GM19239 (cell line): Measurements from ENCODE around the gene WDPCP.
A peak's percentile ranks its signal among the peaks of the same experiment; 100 is the strongest.
"Not testable (repeated sequence)": the region's sequence is repeated elsewhere in the genome, so short reads cannot be mapped to it uniquely, and the experiment has no call there.

Experiments used
- DNase-seq: peaks from one replicate; pipeline ENCODE4 v3.0.0; 2011; ENCODE audit warnings: low spot score; ENCODE audit not compliant: insufficient read length
- FAIRE-seq: peaks from 2 replicates; lab custom pipeline; 2011; peaks lifted over from hg19 to GRCh38; lab: Jason Lieb, UNC

WDPCP gene, protein sequence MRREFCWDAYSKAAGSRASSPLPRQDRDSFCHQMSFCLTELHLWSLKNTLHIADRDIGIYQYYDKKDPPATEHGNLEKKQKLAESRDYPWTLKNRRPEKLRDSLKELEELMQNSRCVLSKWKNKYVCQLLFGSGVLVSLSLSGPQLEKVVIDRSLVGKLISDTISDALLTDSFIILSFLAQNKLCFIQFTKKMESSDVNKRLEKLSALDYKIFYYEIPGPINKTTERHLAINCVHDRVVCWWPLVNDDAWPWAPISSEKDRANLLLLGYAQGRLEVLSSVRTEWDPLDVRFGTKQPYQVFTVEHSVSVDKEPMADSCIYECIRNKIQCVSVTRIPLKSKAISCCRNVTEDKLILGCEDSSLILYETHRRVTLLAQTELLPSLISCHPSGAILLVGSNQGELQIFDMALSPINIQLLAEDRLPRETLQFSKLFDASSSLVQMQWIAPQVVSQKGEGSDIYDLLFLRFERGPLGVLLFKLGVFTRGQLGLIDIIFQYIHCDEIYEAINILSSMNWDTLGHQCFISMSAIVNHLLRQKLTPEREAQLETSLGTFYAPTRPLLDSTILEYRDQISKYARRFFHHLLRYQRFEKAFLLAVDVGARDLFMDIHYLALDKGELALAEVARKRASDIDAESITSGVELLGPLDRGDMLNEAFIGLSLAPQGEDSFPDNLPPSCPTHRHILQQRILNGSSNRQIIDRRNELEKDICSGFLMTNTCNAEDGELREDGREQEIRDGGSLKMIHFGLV

DNA sequence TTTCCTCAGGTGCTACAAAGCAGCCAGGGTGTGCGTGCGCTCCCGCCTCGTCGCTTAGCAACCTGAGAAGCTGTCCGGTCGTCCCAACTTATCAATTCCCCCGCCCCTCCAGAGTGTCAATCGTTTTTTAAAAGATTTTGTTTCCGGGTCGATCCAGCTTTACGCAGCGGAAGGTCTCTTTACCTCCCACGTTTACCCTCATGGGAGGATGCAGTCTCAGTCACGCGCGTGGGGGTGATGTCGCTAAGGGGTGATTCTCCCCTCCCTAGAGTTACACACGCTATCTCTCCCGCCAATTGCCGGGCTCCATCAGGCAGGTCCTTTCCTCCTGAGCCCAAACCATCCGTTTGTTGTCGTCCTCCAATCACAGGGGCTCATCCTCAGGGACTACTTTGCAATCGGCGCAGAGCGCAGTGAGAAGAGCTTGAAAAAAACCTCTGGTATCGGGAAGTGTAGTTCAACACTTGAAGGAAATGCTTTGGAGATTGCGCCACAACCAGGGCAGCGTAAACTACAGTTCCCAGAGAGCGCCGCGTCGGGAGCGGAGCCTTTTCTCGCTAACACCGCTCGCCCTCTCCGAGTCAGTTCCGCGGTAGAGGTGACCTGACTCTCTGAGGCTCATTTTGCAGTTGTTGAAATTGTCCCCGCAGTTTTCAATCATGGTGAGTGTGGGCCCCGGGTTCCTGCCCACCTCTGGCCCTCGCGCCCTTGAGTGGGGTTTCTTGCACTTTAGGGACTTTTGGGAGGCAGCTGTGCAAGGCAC is at the start of gene WDPCP, which contains the start of gene MDH1:
WDPCP (minus strand) TSS at position 93 of the 763 bp plus-strand sequence. CDS start 206 bp downstream, outside the sequence.
MDH1 (plus strand) TSS at position 579 of the 763 bp plus-strand sequence; CDS start at position 660, 81 bp downstream.
- DNase-seq (peak; percentile 35), FAIRE-seq (peak; percentile 98)

DNA sequence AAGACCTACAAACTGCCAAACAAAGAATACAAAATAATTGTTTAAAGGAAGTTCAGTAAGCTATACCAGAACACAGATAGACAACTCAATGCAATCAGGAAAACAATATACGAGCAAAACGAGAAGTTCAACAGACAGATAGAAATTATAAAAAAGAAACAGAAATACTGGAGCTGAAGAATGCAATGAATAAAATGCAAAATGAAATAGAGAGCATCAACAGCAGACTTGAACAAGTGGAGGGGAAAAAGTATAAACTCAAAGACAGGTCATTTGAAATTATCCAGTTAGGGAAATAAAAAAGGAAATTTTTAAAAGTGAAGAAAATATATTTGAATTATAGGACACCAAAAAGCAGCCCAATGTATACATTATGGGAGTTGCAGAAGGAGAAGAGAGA is 44.1 kb upstream of the WDPCP start:
- FAIRE-seq (no peak), DNase-seq (no peak)

DNA sequence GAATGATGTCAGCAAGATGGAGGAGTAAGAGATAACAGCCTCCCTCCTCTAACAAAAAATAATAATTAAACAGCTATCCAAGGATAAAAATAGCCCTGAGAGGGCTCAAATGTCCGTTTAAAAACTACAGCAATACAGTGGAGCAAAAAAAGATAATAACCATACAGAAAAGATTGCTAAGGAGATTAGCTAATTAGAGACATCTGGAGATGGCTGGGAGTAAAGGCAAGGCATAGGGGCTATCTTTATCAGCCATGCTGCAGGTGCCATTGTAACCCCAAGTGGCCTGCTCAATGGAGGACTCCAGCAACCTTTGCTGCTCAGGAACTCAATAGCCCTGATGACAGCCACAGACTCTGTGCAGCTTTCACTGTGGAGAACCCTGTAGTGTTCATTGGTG is 43.2 kb upstream of the WDPCP start:
- DNase-seq (no peak), FAIRE-seq (no peak)

DNA sequence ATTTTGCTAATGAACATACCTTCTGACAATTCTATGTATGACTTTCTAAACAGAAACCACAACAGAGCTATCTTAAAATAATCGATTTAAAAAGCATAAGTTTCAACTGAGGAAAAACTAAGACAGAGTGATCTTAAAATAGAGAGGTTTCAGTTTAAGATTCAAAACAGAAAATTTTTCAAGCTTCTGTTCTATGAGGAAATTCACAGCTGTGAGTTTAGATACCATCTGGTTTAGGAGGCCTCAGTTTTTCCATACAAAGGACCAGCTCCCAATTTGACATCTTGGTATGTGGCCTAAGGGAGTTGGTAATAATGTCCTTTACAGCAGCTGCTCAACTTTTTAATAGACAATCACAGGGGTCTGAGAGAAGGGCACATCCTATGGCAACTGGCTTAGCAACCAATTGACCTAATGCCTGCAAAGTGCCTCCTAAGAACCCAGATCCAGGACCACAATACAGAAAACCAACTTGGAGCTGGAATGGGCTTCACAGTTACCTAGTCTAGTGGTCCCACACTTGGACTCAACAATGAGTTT is 40.2 kb upstream of the WDPCP start:
- FAIRE-seq (no peak), DNase-seq (no peak)

DNA sequence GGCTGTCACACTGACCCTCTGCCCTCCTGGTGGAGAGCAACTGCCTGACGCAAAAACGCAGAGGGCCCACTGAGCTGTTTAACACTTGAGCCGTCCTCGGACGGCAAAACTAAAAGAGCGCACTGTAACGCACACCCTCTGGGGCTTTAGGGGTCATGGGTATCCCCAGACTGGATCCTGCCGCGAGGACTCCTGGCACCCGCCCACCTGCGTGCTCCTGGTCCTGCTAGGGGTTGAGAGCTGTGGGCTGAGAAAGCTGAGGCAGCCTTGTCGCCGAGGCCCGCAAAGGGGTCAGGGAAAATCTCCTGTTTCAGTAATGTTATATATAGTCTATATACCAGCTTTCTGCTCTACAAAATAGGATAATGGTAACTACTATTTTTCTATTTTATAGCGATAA is 39.6 kb upstream of the WDPCP start:
- DNase-seq (no peak), FAIRE-seq (no peak)

DNA sequence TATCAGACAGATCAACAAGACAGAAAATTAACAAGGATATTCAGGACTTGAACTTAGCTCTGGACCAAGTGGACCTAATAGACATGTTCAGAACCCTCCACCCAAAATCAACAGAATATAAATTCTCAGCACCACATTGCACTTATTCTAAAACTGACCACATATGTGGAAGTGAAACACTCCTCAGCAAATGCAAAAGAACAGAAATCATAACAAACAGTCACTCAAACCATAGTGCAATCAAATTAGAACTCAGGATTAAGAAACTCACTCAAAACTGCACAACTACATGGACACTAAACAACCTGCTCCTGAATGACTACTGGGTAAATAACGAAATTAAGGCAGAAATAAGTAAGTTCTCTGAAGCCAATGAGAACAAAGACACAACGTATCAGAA is 35.5 kb upstream of the WDPCP start:
- DNase-seq, FAIRE-seq: not testable (repeated sequence)

DNA sequence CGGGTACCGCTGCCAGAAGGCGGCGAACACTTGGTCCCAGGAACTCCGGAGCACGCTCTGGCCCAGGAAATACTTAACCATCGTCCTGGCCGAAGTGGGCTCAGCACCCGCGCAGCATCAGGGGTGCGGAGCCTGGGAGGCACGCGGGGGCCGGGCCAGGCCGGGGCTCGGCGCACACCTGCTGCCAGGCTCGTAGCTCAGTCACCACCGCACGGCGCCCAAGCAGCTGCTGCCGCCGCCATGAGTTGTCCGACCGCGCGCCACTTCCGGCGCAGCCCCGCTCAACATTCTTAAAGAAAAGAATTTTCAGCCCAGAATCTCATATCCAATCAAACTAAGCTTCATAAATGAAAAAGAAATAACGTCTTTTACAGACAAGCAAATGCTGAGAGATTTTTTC is 34.5 kb upstream of the WDPCP start:
- DNase-seq (no peak), FAIRE-seq (no peak)

DNA sequence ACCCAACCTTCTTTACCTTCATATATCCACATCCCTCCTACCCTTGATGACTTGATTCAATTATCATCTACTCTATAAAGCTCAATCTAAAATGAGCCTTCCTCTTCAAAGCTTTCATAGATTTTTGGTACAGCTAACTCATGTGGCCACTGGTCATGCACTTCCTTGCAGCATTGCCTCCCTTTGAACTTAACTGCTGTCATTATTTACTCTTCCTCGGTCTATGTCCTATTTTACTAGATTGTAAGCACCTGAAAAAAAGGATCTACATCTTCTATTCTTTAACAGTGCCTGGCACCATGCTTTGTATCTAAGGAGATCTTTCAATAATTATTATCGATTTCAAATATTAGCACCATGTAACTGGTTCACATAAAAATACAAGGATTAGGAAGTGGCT is 31.1 kb upstream of the WDPCP start:
- FAIRE-seq (no peak), DNase-seq (no peak)

DNA sequence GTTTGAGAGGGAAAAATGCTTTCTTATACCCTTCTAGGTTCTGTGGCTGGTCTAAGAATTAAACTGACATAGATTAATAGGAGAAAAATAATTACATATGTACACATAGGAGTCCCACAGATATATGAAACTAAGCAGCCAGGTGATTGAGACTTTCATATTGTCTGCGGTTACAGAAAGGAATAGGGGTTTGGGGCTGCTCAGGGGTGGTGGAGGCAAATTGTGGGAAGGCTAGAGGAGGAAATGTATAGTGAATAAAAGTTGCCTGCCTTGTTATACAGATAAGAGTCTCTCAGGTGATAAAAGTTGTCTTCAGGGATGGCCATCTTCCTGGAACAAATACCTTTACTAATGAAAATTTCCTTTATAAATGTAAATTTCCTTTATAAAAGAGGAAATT is 29.1 kb upstream of the WDPCP start:
- FAIRE-seq (no peak), DNase-seq (no peak)

DNA sequence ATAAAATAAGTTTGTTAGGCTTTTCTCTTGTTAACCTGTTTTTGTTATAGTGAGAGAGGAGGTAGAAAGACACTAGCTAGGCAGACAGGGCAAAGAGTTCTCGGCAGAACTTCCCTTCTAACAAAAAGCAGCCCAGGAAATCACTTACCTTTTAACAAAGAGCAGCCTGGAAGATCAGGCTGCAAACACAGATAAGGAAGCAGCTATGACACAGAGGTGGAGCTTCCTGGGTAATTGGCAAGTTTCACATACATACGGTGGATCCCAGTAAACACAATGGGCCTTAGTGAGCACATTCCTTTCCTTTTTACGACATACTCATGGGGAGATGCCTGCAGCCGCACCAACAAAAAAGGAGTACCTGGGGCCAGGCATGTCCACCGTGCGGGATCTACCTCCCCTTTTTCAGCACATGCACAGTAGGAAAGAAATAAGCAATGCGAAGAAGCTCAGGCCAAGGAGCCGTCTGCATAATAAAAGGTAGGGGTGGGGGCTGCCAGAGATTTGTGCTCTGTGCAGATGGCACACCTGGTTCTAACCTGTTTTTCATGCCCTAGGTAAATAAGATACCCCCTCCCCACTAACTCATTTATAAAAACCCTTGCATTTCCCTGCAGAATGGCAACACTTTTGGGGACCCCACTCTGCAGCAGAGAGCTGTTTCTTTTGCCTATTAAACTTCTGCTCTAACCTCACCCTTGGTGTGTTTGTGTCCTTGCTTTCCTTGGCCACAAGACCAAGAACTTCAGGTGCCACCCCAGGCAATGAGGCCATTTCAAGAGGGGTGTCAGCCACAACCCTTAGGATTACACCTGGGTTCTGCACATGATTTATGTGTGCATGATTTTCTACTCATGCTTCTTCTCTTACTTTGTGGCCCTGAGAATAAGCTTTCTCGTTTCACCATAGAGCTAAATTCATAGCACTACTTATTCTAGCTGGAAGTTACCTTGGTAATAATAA is 27.0 kb upstream of the WDPCP start:
- FAIRE-seq: no peak
- DNase-seq: no peak

DNA sequence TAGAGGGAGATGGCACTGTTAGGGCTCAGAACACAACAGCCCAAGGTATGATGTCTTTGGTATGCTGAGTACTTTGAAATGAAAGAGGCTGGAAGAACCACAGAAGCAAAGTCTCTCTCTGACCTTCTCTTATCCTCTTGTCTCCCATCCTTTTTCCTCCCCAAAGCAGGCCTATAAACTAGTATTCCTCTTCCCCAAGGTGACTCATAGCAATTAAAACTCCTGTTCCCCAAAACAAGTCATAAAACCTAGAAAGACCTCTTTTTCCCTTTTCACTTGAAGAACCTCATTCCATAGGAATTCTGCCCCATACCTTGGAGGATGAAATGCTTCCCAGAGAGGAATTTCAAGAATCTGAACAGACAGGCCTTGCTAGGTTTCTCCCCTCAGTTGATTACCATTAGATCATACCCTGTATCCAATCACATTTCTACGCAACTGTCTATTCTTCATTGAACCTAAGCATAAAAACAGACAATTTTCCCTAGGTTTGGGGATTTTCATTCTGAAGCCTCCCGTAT is 26.2 kb upstream of the WDPCP start:
- DNase-seq: no peak
- FAIRE-seq: no peak

DNA sequence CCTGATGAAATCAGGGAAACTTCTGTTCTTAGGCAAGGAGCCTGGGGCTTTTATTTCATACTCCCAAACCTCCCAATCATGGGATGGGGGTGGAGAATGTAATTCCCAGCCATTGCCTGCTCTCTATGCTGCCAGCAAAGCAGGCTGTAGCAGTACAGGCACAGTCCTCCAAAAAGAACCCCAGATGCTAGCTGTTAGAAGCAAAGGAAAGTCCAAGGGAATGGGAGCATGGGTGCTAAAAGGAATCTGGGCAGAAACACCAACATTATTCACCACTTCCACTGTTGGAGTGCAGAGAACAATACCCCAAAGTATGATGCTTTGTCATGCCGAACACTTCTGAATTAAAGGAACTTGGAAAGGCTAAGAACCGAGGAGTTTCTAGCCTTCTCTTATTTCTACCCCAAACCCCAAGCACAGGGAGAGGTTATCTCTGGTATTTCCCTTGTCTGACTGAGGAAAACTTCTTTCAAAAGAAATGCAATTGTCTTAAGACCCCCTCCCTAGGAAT is 25.2 kb upstream of the WDPCP start:
- no peak for DNase-seq
- FAIRE-seq: no peak

DNA sequence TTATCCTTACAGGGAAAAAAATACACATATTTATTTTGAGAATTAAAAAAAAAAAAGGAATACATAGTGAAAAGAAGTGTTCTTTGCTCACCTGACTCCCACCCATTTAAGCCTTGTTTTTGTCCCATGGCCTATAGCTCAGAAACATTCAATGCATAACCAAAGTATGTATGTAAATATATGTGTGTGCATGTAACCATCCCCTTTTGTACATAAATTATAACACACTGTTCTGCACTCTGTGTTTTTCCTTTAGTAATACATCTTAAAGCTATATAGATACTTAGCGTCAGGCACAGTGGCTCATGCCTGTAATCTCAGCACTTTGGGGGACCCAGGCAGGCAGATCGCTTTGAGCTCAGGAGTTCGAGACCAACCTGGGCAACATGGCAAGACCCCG is 22.2 kb upstream of the WDPCP start:
- no peak for DNase-seq

DNA sequence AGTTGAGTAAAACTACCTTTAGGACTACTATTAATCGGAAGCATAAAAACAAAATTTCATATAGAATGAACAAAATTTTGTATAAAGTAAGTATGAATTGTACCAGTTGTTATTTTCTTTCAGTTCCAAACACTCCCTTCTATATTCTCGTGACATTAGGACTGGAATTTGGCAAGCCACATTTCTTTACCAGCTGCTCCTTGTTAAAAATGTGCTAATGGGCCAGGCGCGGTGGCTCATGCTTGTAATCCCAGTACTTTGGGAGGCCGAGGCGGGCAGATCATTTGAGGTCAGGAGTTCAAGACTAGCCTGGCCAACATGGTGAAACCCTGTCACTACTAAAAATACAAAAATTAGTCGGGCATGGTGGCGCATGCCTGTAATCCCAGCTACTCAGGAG is 20.6 kb upstream of the WDPCP start:
- not testable (repeated sequence) for DNase-seq, FAIRE-seq

More for the DNA sequence above, 22.2 kb upstream of the WDPCP start:
- no peak for FAIRE-seq

DNA sequence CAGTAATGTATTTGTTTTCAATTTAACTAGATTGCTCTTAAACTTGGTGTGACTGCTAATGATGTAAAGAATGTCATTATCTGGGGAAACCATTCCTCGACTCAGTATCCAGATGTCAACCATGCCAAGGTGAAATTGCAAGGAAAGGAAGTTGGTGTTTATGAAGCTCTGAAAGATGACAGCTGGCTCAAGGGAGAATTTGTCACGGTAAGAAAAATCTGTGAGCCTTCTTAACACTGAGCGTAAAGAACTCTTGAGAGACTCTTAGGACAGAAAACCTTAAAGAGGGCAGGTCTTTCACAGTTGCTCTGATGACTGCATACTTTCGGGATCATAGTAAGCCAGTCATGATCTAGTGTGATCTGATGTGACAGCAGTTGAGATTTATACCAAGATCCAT is 16.4 kb upstream of the WDPCP start:
- DNase-seq: no peak
- peak; percentile 8 for FAIRE-seq

DNA sequence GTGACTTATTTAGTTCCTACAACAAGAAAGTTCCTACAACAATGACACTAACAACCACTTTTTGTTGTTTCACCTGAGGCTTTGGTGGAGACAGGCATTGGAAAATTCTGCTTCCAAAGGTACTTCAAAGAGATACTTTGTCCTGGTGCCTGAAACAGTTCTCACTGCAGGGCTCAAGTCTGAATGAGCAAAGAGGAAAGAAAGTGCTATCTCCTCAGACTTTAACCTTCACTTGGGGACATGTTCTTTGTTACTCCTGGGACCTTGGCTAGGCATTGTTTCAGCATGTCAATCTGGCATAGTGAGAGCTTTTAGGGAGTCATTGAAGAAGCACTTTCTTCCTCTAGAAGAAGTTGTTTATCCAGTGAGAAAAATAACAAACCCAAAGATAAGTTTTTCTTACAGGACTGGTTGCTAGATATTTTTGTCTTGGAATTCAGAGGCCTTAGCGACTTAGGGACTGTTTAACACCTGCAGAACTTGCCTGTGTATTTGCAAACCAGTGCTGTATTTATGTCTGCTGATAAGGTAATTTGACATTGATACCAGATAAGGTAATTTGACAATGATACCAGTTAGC is 12.7 kb upstream of the WDPCP start:
- DNase-seq (no peak), FAIRE-seq (no peak)

DNA sequence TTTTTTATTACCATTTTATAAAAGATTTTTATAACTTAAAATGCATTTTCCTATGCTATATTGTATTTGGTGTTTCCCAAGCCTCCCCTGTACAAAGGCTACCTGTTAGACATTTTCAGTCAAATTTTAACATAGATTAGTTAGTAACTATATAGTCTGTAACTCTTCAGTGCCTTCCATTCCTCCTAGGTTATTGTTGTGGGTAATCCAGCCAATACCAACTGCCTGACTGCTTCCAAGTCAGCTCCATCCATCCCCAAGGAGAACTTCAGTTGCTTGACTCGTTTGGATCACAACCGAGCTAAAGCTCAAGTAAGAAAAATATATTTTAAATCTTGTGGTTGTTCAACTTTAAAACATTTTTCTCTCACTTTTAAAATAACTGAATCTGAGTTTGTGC is 10.7 kb upstream of the WDPCP start:
- DNase-seq (no peak), FAIRE-seq (no peak)

DNA sequence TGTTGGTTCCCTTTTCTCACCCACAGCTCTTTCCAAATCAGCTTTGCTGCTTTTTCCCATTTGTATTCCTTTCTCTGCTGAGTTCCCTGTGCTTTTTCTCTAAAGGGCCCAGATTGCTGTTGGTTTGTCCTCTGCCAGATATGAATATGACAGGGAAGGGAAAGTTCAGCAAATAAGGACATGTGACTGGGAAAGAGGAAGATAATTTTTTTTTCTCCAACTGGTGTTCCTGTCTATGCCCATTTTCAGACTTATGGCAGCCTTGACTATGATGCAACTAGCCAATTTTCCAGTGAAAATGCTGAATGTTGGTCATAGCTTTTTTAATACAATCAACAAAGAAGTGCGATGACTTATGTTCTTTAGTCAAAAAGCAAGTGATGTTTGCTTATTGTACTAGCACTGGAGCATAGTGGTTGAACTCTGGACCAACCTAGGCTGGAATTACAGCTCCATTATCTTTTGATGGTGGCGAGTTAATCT is 8.2 kb upstream of the WDPCP start:
- DNase-seq: no peak
- FAIRE-seq: no peak
